Mesendoderm (in vitro differentiated cells): ENCODE results near the gene ARMC9.

Experiments
- DNase-seq: peaks from one replicate; pipeline ENCODE4 v3.0.0; 2013
- H2AK5ac ChIP-seq: 2 replicates; pipeline ENCODE4 v1.6.1; 2013; ENCODE audit warnings: low read length, inconsistent platforms
- H2BK120ac ChIP-seq: 2 replicates; pipeline ENCODE4 v1.6.1; 2013; ENCODE audit warnings: low read depth, mild to moderate bottlenecking, low read length, moderate library complexity, mixed read lengths
- H2BK15ac ChIP-seq: replicated peaks from 2 replicates; pipeline ENCODE4 v1.6.1; 2013; ENCODE audit warnings: low read depth, mild to moderate bottlenecking, moderate library complexity
- H2BK5ac ChIP-seq: 2 replicates; pipeline ENCODE4 v1.6.1; 2013; ENCODE audit warnings: low read length, inconsistent platforms
- H3K18ac ChIP-seq: 2 replicates; pipeline ENCODE4 v1.6.1; 2013; ENCODE audit warnings: mild to moderate bottlenecking, low read length, mixed read lengths
- H3K23ac ChIP-seq: one replicate; pipeline ENCODE4 v1.6.1; 2013; ENCODE audit warnings: low read length
- H3K27ac ChIP-seq: 2 replicates; pipeline ENCODE4 v1.5.1; 2013; ENCODE audit warnings: low read depth, mild to moderate bottlenecking, inconsistent platforms, low read length, moderate library complexity
- H3K27me3 ChIP-seq: 2 replicates; pipeline ENCODE4 v1.6.1; 2013; ENCODE audit warnings: low read length, control low read depth, mild to moderate bottlenecking, inconsistent platforms; ENCODE audit not compliant: insufficient read depth, poor library complexity
- H3K36me3 ChIP-seq: 2 replicates; pipeline ENCODE4 v1.6.1; 2013; ENCODE audit warnings: low read length, inconsistent platforms; ENCODE audit not compliant: control insufficient read depth, insufficient read depth
- H3K4ac ChIP-seq: one replicate; pipeline ENCODE4 v1.6.1; 2013; ENCODE audit warnings: low read depth, mild to moderate bottlenecking, low read length, moderate library complexity
- H3K4me1 ChIP-seq: 2 replicates; pipeline ENCODE4 v1.6.1; 2013; ENCODE audit warnings: low read depth, low read length, inconsistent platforms; ENCODE audit not compliant: control insufficient read depth
- H3K4me2 ChIP-seq: 2 replicates; pipeline ENCODE4 v1.6.1; 2013; ENCODE audit warnings: low read length
- H3K4me3 ChIP-seq: 2 replicates; pipeline ENCODE4 v1.5.1; 2013; ENCODE audit warnings: mild to moderate bottlenecking, low read length
- H3K56ac ChIP-seq: one replicate; pipeline ENCODE4 v1.6.1; 2013; ENCODE audit warnings: low read length
- H3K79me1 ChIP-seq: 2 replicates; pipeline ENCODE4 v1.6.1; 2013; ENCODE audit warnings: low read length, inconsistent platforms
- H3K79me2 ChIP-seq: 2 replicates; pipeline ENCODE4 v1.6.1; 2013; ENCODE audit warnings: mild to moderate bottlenecking, low read length; ENCODE audit not compliant: control insufficient read depth, insufficient read depth
- H3K9ac ChIP-seq: 2 replicates; pipeline ENCODE4 v1.6.1; 2013; ENCODE audit warnings: low read length, inconsistent platforms
- H4K5ac ChIP-seq: one replicate; pipeline ENCODE4 v1.6.1; 2013; ENCODE audit warnings: low read length
- H4K8ac ChIP-seq: one replicate; pipeline ENCODE4 v1.6.1; 2013; ENCODE audit warnings: low read depth, mild to moderate bottlenecking, control low read depth, low read length, moderate library complexity
- WGBS: extraction: QIAGEN DNeasy Blood & Tissue Kit; methylation state at CpG from one replicate; pipeline ENCODE4 v1.1.7; 2013; ENCODE audit warnings: low lambda C conversion rate, missing lambda C conversion rate; ENCODE audit not compliant: insufficient coverage; ENCODE audit errors: extremely low coverage; 5-methylcytosine and 5-hydroxymethylcytosine counted together

The ARMC9 gene

DNA sequence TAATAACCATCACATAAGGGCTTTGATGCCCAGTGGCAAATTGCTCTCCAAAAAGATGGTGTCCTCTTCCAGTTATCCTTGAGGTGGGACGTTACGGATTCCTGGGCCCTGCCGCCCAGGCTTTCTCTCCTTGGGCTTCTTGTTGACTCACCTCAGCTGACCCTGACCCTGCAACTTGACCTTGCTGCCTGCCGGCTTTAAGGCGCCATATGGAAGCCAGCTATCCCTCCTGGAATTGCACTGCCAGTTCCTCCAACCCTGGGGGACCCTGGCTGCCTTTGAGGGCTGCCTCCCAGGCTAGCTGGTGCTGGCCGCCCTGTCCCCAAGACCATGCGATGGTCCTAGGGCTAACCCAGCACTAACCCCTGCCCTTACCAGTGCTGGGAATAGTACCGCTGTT lies 168.7 kb downstream of the ARMC9 start:
- no CpG with 5 or more reads among the region's 8 CpGs for WGBS
- no peaks in the 10 kb centered on the region for H3K27me3 ChIP-seq
- DNase-seq, result no peak
- no peak overlapping the region for H2BK120ac ChIP-seq
- H3K23ac ChIP-seq, result no peak overlapping the region
- H4K8ac ChIP-seq, result no peak overlapping the region
- H4K5ac ChIP-seq, result no peak overlapping the region
- H3K9ac ChIP-seq, result no peak overlapping the region
- no peaks in the 10 kb centered on the region for H3K79me2 ChIP-seq
- no peak overlapping the region for H3K27ac ChIP-seq
- no peaks in the 10 kb centered on the region for H3K36me3 ChIP-seq
- H3K56ac ChIP-seq, result no peak overlapping the region
- no peak overlapping the region for H2BK5ac ChIP-seq
- H3K4ac ChIP-seq, result no peak overlapping the region
- no peaks in the 10 kb centered on the region for H3K79me1 ChIP-seq
- no peak overlapping the region for H3K18ac ChIP-seq
- H3K4me3 ChIP-seq, result no peak overlapping the region
- no peak overlapping the region for H3K4me2 ChIP-seq
- H2AK5ac ChIP-seq, result no peak overlapping the region
- no peak overlapping the region for H2BK15ac ChIP-seq
- peaks cover 6% of the 10 kb centered on the region for H3K4me1 ChIP-seq

DNA sequence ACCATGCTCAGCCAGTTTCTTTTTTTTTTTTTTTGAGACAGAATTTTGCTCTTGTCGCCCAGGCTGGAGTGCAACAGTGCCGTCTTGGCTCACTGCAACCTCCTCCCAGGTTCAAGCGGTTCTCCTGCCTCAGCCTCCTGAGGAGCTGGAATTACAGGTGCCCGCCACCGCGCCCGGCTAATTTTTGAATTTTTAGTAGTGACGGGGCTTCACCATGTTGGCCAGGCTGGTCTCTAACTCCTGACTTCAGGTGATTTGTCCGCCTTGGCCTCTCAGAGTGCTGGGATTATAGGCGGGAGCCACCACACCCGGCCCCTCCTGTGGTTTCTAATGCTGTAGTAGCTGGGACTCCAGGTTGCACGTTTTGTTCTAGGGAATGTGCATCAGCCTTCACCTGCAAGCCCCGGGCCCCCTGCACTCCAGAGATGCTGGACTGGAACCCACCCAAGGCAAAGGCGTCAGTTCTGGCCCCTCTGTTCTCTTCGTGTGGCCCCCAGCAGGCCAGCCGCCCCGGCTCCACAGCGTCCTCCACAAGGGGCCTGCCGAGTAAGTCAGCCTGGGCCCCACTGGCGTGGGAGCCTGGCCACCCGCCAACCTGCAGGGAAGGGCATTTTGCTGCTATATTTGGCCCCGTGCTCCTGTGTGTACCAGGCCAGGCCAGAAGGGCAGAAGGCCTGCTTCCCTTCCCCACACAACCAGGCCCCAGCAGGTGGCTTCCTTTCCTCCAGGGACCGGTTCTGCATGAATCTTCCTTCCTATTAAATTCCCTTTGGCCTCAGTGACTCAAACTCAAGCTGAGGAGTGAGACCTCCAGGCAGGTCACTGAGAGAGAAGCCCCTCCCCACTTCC lies 171.4 kb downstream of the ARMC9 start:
- H3K27me3 ChIP-seq, result no peaks in the 10 kb centered on the region
- peak overlapping the region; percentile 5 for H3K4ac ChIP-seq
- no peak overlapping the region for H4K8ac ChIP-seq
- no peaks in the 10 kb centered on the region for H3K36me3 ChIP-seq
- H3K23ac ChIP-seq, result peak overlapping the region; percentile 84
- H3K79me2 ChIP-seq, result no peaks in the 10 kb centered on the region
- peak overlapping the region; percentile 35 for H2AK5ac ChIP-seq
- H3K4me3 ChIP-seq, result no peak overlapping the region
- peak overlapping the region; percentile 53 for H3K18ac ChIP-seq
- peak overlapping the region; percentile 81 for H3K56ac ChIP-seq
- peaks cover 6% of the 10 kb centered on the region for H3K4me1 ChIP-seq
- H3K27ac ChIP-seq, result peak overlapping the region; percentile 70
- no peak overlapping the region for H2BK15ac ChIP-seq
- DNase-seq, result peak; percentile 65
- H3K79me1 ChIP-seq, result no peaks in the 10 kb centered on the region
- no CpG with 5 or more reads among the region's 23 CpGs for WGBS
- peak overlapping the region; percentile 28 for H3K9ac ChIP-seq
- H4K5ac ChIP-seq, result no peak overlapping the region
- H3K4me2 ChIP-seq, result no peak overlapping the region
- no peak overlapping the region for H2BK120ac ChIP-seq
- peak overlapping the region; percentile 57 for H2BK5ac ChIP-seq

GRCh38 chr2:231370429-231370748 lies 172.0 kb downstream of the ARMC9 start:
- H3K27ac ChIP-seq, result peak overlapping the region; percentile 70
- no peaks in the 10 kb centered on the region for H3K27me3 ChIP-seq
- H3K23ac ChIP-seq, result peak overlapping the region; percentile 84
- H3K9ac ChIP-seq, result peak overlapping the region; percentile 28
- peaks cover 9% of the 10 kb centered on the region for H3K4me1 ChIP-seq
- H2BK15ac ChIP-seq, result no peak overlapping the region
- no CpG with 5 or more reads among the region's 6 CpGs for WGBS
- H3K18ac ChIP-seq, result peak overlapping the region; percentile 53
- no peaks in the 10 kb centered on the region for H3K79me1 ChIP-seq
- no peaks in the 10 kb centered on the region for H3K36me3 ChIP-seq
- peak overlapping the region; percentile 29 for H2BK5ac ChIP-seq
- H4K5ac ChIP-seq, result no peak overlapping the region
- peak overlapping the region; percentile 22 for H2BK120ac ChIP-seq
- H2AK5ac ChIP-seq, result peak overlapping the region; percentile 35
- peak overlapping the region; percentile 81 for H3K56ac ChIP-seq
- H3K4me2 ChIP-seq, result no peak overlapping the region
- no peak overlapping the region for H3K4me3 ChIP-seq
- no peak overlapping the region for H4K8ac ChIP-seq
- peak overlapping the region; percentile 43 for H3K4ac ChIP-seq
- no peak for DNase-seq
- no peaks in the 10 kb centered on the region for H3K79me2 ChIP-seq

DNA sequence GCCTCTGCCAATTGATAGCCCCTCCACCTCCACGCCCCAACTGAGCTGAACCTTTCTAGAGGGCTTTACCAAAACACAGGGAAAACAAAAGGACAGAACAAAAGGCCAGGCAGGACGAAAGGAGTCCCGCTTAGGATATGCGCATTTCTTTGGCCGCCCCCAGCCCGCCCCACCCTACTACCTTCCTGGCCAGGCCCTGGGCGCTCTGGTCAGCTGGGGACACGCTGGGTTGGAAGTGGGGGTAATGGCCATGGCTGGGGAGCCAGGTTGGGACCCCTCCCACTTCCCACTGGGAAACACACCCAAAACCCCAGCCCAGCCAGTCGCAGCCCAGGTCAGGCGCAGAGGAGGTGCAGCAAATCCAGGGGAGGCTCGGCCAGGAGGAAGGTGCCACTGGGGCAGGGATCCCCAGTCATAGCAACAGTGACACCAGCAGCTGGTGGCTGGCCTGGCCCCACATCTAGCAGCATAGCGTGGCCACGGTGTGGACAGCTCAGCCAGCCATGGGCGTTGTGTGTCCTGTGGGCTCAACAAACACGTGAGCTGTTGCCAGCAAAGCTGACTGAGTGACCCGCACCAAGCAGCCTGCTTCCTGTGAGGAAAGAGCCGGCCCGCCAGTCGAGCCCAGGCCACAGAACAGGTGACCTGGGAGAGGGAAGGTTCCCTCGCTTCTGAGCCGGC lies 172.5 kb downstream of the ARMC9 start:
- H3K56ac ChIP-seq, result peak overlapping the region; percentile 81
- H3K9ac ChIP-seq, result peak overlapping the region; percentile 29
- no peak overlapping the region for H3K4me2 ChIP-seq
- peak overlapping the region; percentile 15 for H2AK5ac ChIP-seq
- peak; percentile 48 for DNase-seq
- H4K8ac ChIP-seq, result no peak overlapping the region
- no peaks in the 10 kb centered on the region for H3K27me3 ChIP-seq
- H3K18ac ChIP-seq, result peak overlapping the region; percentile 53
- peak overlapping the region; percentile 70 for H3K27ac ChIP-seq
- H3K79me2 ChIP-seq, result no peaks in the 10 kb centered on the region
- H4K5ac ChIP-seq, result peak overlapping the region; percentile 17
- H3K23ac ChIP-seq, result peak overlapping the region; percentile 1
- H2BK5ac ChIP-seq, result peak overlapping the region; percentile 77
- no peaks in the 10 kb centered on the region for H3K36me3 ChIP-seq
- no peak overlapping the region for H3K4me3 ChIP-seq
- peaks cover 12% of the 10 kb centered on the region for H3K4me1 ChIP-seq
- no peak overlapping the region for H2BK120ac ChIP-seq
- no peak overlapping the region for H2BK15ac ChIP-seq
- no CpG with 5 or more reads among the region's 21 CpGs for WGBS
- H3K79me1 ChIP-seq, result no peaks in the 10 kb centered on the region
- H3K4ac ChIP-seq, result peak overlapping the region; percentile 39

DNA sequence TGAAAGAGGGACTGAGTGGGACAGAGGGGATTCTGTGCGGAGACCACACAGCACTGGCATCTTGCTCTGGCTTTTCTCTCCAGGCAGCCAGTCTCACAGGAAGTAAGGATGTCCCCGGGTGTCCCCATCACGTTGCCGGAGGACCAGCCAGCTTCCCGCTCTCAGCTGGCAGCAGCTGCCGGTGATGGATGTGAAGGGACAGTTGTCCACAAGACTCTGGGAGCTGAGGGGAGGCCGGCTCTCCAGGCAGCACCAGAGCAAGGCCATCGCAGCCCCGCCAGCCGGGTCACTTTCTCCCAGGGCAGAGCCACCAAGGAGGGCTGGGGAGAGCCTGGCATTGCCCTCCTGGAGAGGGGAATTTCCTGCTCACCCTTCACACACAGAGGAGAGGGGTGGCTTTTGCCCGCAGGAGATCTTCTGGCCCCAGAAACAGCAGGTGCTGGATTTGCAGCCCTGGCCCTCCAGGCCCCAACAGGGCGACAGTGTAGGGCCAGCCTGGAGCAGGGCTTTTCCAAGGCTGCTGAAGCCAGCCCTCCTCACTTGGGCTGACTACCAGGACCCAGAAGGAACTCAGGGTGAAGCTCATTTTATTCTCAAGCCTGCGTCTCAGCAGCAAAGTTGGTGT lies 173.1 kb downstream of the ARMC9 start:
- Histone ChIP-seq H3K4me3 (no peak overlapping the region), H4K5ac (no peak overlapping the region), H3K9ac (peak overlapping the region; percentile 19), H2AK5ac (peak overlapping the region; percentile 15), H3K79me2 (no peaks in the 10 kb centered on the region), H3K79me1 (no peaks in the 10 kb centered on the region), H3K27me3 (no peaks in the 10 kb centered on the region), H2BK5ac (peak overlapping the region; percentile 77), H3K27ac (no peak overlapping the region), H3K56ac (peak overlapping the region; percentile 73), H3K18ac (peak overlapping the region; percentile 16), H2BK120ac (no peak overlapping the region), H4K8ac (no peak overlapping the region), H3K4ac (peak overlapping the region; percentile 19), H2BK15ac (no peak overlapping the region), H3K36me3 (no peaks in the 10 kb centered on the region), H3K23ac (no peak overlapping the region), H3K4me1 (peaks cover 12% of the 10 kb centered on the region), H3K4me2 (no peak overlapping the region)
- no peak for DNase-seq
- WGBS, result no CpG with 5 or more reads among the region's 13 CpGs
